GM12892 (cell line): ENCODE results near the gene MRC1.

Experiments used
- DNase-seq: peaks from one replicate; pipeline ENCODE4 v3.0.0; 2011; ENCODE audit not compliant: insufficient read length
- FAIRE-seq: peaks from 2 replicates; lab custom pipeline; 2011; peaks lifted over from hg19 to GRCh38; lab: Jason Lieb, UNC
- POLR2A ChIP-seq: IDR thresholded peaks from 2 replicates; pipeline ENCODE4 v1.6.1; 2011; ENCODE audit warnings: low read depth, low read length, control low read depth
- POLR2AphosphoS5 ChIP-seq: IDR thresholded peaks from 2 replicates; pipeline ENCODE4 v1.6.1; 2011; ENCODE audit warnings: low read depth, low read length, control low read depth
- TAF1 ChIP-seq: IDR thresholded peaks from 2 replicates; pipeline ENCODE4 v1.6.1; 2011; ENCODE audit warnings: low read depth, mild to moderate bottlenecking, control low read depth, low read length, borderline replicate concordance

MRC1 gene

DNA sequence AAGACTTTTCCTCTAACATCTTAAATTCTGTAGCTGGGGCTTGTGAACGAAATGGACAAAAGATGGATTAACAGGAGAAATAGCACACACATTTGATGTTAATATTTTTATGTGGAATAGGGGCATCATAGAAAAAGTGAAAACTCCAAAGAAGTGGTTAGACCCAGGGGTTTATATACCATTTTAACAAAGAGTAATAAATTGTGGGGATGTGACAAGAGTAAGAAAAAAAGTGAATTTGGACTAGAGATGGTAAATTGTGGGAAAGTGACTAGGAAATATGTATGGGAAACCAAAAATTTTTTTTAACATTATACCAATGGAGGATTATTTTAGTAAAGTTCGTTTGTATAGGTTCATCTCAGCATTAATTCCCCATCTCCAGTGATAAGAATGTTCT is 150.7 kb downstream of the MRC1 start:
- no peak for FAIRE-seq
- TF ChIP-seq POLR2AphosphoS5, result no peak
- no peak for TF ChIP-seq POLR2A
- no peak for TF ChIP-seq TAF1

More for the DNA sequence above, 150.7 kb downstream of the MRC1 start:
- no peak for DNase-seq
